Stimulated activated naive CD8-positive, alpha-beta T cell treated with anti-CD3 and anti-CD28 coated beads, Interleukin-15, Interleukin-2, amounts not matched to agents 100 ng/mL and 50 ng/mL, for 24 hours (primary cell): ENCODE results near the gene FURIN.
"Not testable (repeated sequence)": the region's sequence is repeated elsewhere in the genome, so short reads cannot be mapped to it uniquely, and the experiment has no call there.

Experiments used
- H3K27ac Mint-ChIP-seq: one replicate; pipeline ENCODE4 v1.8.0; 2021; ENCODE audit warnings: mild to moderate bottlenecking, mixed read lengths
- H3K27me3 Mint-ChIP-seq: one replicate; pipeline ENCODE4 v1.8.0; 2021; ENCODE audit warnings: mixed read lengths
- H3K36me3 Mint-ChIP-seq: one replicate; pipeline ENCODE4 v1.8.0; 2021; ENCODE audit warnings: low read depth, mixed read lengths
- H3K4me1 Mint-ChIP-seq: one replicate; pipeline ENCODE4 v1.8.0; 2021; ENCODE audit warnings: low read depth, mixed read lengths
- H3K4me3 Mint-ChIP-seq: one replicate; pipeline ENCODE4 v1.8.0; 2021; ENCODE audit warnings: mild to moderate bottlenecking, mixed read lengths
- H3K9me3 Mint-ChIP-seq: one replicate; pipeline ENCODE4 v1.8.0; 2021; ENCODE audit warnings: mixed read lengths

Gene FURIN

GRCh38 chr15:90868261-90868689 lies at the start of gene FURIN:
Gene FURIN (plus strand): TSS chr15:90868588. CDS start chr15:90875741, 7,153 bp downstream.
- no peaks in the 10 kb centered on the region for H3K27me3 Mint-ChIP-seq
- peak within 1 kb of the TSS; percentile 96 for H3K27ac Mint-ChIP-seq
- H3K36me3 Mint-ChIP-seq: peaks cover 15% of the 10 kb centered on the region
- peak within 1 kb of the TSS; percentile 93 for H3K4me3 Mint-ChIP-seq
- peaks cover 56% of the 10 kb centered on the region for H3K4me1 Mint-ChIP-seq
- no peaks in the 10 kb centered on the region for H3K9me3 Mint-ChIP-seq

- H3K36me3 Mint-ChIP-seq: peaks cover 16% of the 10 kb centered on the region
- H3K4me1 Mint-ChIP-seq: peaks cover 52% of the 10 kb centered on the region
Observed at GRCh38 chr15:90819390-90819789, 49.0 kb upstream of the FURIN start.

GRCh38 chr15:90819850-90820249 lies 48.5 kb upstream of the FURIN start:
- no peaks in the 10 kb centered on the region for H3K9me3 Mint-ChIP-seq
- no peaks in the 10 kb centered on the region for H3K27me3 Mint-ChIP-seq
- H3K4me1 Mint-ChIP-seq: peaks cover 47% of the 10 kb centered on the region
- peak overlapping the region; percentile 52 for H3K27ac Mint-ChIP-seq
- no peak overlapping the region for H3K4me3 Mint-ChIP-seq
- peaks cover 12% of the 10 kb centered on the region for H3K36me3 Mint-ChIP-seq

More at GRCh38 chr15:90819390-90819789, 49.0 kb upstream of the FURIN start:
- Mint-ChIP-seq H3K27ac (peak overlapping the region; percentile 52), H3K4me3 (no peak overlapping the region), H3K27me3 (no peaks in the 10 kb centered on the region), H3K9me3 (no peaks in the 10 kb centered on the region)

- Mint-ChIP-seq H3K9me3 (no peaks in the 10 kb centered on the region), H3K4me1 (peaks cover 41% of the 10 kb centered on the region), H3K4me3 (no peak overlapping the region), H3K27me3 (no peaks in the 10 kb centered on the region), H3K36me3 (peaks cover 6% of the 10 kb centered on the region), H3K27ac (no peak overlapping the region)
Observed at GRCh38 chr15:90820481-90820880, 47.9 kb upstream of the FURIN start.

GRCh38 chr15:90822204-90822955 lies 46.0 kb upstream of the FURIN start:
- Mint-ChIP-seq H3K27ac (no peak overlapping the region), H3K36me3 (no peaks in the 10 kb centered on the region), H3K9me3 (no peaks in the 10 kb centered on the region), H3K4me3 (no peak overlapping the region), H3K27me3 (no peaks in the 10 kb centered on the region), H3K4me1 (peaks cover 25% of the 10 kb centered on the region)

GRCh38 chr15:90823455-90823974 lies 44.9 kb upstream of the FURIN start:
- no peak overlapping the region for H3K4me3 Mint-ChIP-seq

GRCh38 chr15:90825115-90825899 lies 43.1 kb upstream of the FURIN start:
- H3K4me1 Mint-ChIP-seq: peaks cover 16% of the 10 kb centered on the region
- not testable (repeated sequence) for H3K27me3 Mint-ChIP-seq, H3K27ac Mint-ChIP-seq

More at GRCh38 chr15:90823455-90823974, 44.9 kb upstream of the FURIN start:
- Mint-ChIP-seq H3K9me3 (no peaks in the 10 kb centered on the region), H3K27ac (no peak overlapping the region), H3K27me3 (no peaks in the 10 kb centered on the region), H3K4me1 (peaks cover 15% of the 10 kb centered on the region), H3K36me3 (no peaks in the 10 kb centered on the region)

GRCh38 chr15:90826206-90826885 lies 42.0 kb upstream of the FURIN start:
- H3K36me3 Mint-ChIP-seq, H3K9me3 Mint-ChIP-seq, H3K27me3 Mint-ChIP-seq, H3K27ac Mint-ChIP-seq, H3K4me3 Mint-ChIP-seq: not testable (repeated sequence)
- peaks cover 27% of the 10 kb centered on the region for H3K4me1 Mint-ChIP-seq

More at GRCh38 chr15:90825115-90825899, 43.1 kb upstream of the FURIN start:
- not testable (repeated sequence) for H3K9me3 Mint-ChIP-seq, H3K4me3 Mint-ChIP-seq, H3K36me3 Mint-ChIP-seq

- Mint-ChIP-seq H3K36me3 (no peaks in the 10 kb centered on the region), H3K9me3 (no peaks in the 10 kb centered on the region), H3K27me3 (no peaks in the 10 kb centered on the region), H3K27ac (no peak overlapping the region), H3K4me1 (peaks cover 29% of the 10 kb centered on the region), H3K4me3 (no peak overlapping the region)
Observed at GRCh38 chr15:90826886-90827435, 41.4 kb upstream of the FURIN start.

- no peaks in the 10 kb centered on the region for H3K36me3 Mint-ChIP-seq
- no peaks in the 10 kb centered on the region for H3K27me3 Mint-ChIP-seq
- peaks cover 32% of the 10 kb centered on the region for H3K4me1 Mint-ChIP-seq
- no peak overlapping the region for H3K4me3 Mint-ChIP-seq
- H3K27ac Mint-ChIP-seq: no peak overlapping the region
- no peaks in the 10 kb centered on the region for H3K9me3 Mint-ChIP-seq
Observed at GRCh38 chr15:90828111-90828510, 40.3 kb upstream of the FURIN start.

GRCh38 chr15:90829126-90829525 lies 39.3 kb upstream of the FURIN start:
- H3K4me3 Mint-ChIP-seq: peak overlapping the region; percentile 66
- H3K27me3 Mint-ChIP-seq: no peaks in the 10 kb centered on the region
- H3K36me3 Mint-ChIP-seq: no peaks in the 10 kb centered on the region
- H3K9me3 Mint-ChIP-seq: no peaks in the 10 kb centered on the region
- H3K4me1 Mint-ChIP-seq: peaks cover 39% of the 10 kb centered on the region
- peak overlapping the region; percentile 95 for H3K27ac Mint-ChIP-seq

- H3K4me3 Mint-ChIP-seq: peak overlapping the region; percentile 66
- no peaks in the 10 kb centered on the region for H3K27me3 Mint-ChIP-seq
- peaks cover 40% of the 10 kb centered on the region for H3K4me1 Mint-ChIP-seq
- peak overlapping the region; percentile 95 for H3K27ac Mint-ChIP-seq
- no peaks in the 10 kb centered on the region for H3K9me3 Mint-ChIP-seq
- H3K36me3 Mint-ChIP-seq: no peaks in the 10 kb centered on the region
Observed at GRCh38 chr15:90829942-90830440, 38.4 kb upstream of the FURIN start.

- no peaks in the 10 kb centered on the region for H3K36me3 Mint-ChIP-seq
- H3K27me3 Mint-ChIP-seq: no peaks in the 10 kb centered on the region
- no peaks in the 10 kb centered on the region for H3K9me3 Mint-ChIP-seq
- H3K27ac Mint-ChIP-seq: peak overlapping the region; percentile 71
- no peak overlapping the region for H3K4me3 Mint-ChIP-seq
- H3K4me1 Mint-ChIP-seq: peaks cover 75% of the 10 kb centered on the region
Observed at GRCh38 chr15:90834626-90835025, 33.8 kb upstream of the FURIN start.

- H3K9me3 Mint-ChIP-seq: no peaks in the 10 kb centered on the region
- H3K36me3 Mint-ChIP-seq: no peaks in the 10 kb centered on the region
- peak overlapping the region; percentile 97 for H3K27ac Mint-ChIP-seq
- no peaks in the 10 kb centered on the region for H3K27me3 Mint-ChIP-seq
- no peak overlapping the region for H3K4me3 Mint-ChIP-seq
- peaks cover 67% of the 10 kb centered on the region for H3K4me1 Mint-ChIP-seq
Observed at GRCh38 chr15:90836296-90836871, 32.0 kb upstream of the FURIN start.
